ENCODE data around the gene MTUS2.

The MTUS2 gene

GRCh38 chr13:29049524-29049923 is 229.4 kb downstream of the MTUS2 start:
- H3K9me3 ChIP-seq, result no peaks in the 10 kb centered on the region
- H3K27ac ChIP-seq, result no peak overlapping the region
- TF ChIP-seq CTCF (IDR thresholded peaks at IDR 0.05), result no peak
- H3K36me3 ChIP-seq, result no peaks in the 10 kb centered on the region
- H3K27me3 ChIP-seq, result no peaks in the 10 kb centered on the region
- H3K4me3 ChIP-seq (ENCODE audit: low read depth in 1 of 2, low read length in 1 of 2), result no peak overlapping the region
- H3K4me1 ChIP-seq (ENCODE audit: control insufficient read depth in 1 of 2, insufficient read depth in 1 of 2, low read depth in 1 of 2, low read length in 1 of 2), result no peaks in the 10 kb centered on the region

GRCh38 chr13:29050719-29051118 is 230.6 kb downstream of the MTUS2 start:
- no peak overlapping the region for H3K4me3 ChIP-seq (ENCODE audit: low read depth in 1 of 2, low read length in 1 of 2)
- H3K36me3 ChIP-seq, result no peaks in the 10 kb centered on the region
- no peaks in the 10 kb centered on the region for H3K27me3 ChIP-seq
- no peaks in the 10 kb centered on the region for H3K9me3 ChIP-seq
- no peak for TF ChIP-seq CTCF (IDR thresholded peaks at IDR 0.05)
- H3K27ac ChIP-seq, result no peak overlapping the region
- H3K4me1 ChIP-seq (ENCODE audit: control insufficient read depth in 1 of 2, insufficient read depth in 1 of 2, low read depth in 1 of 2, low read length in 1 of 2), result no peaks in the 10 kb centered on the region

- Histone ChIP-seq H3K9me3 (no peaks in the 10 kb centered on the region), H3K27ac (no peak overlapping the region), H3K4me1 (ENCODE audit: control insufficient read depth in 1 of 2, insufficient read depth in 1 of 2, low read depth in 1 of 2, low read length in 1 of 2) (no peaks in the 10 kb centered on the region), H3K27me3 (no peaks in the 10 kb centered on the region), H3K4me3 (ENCODE audit: low read depth in 1 of 2, low read length in 1 of 2) (no peak overlapping the region), H3K36me3 (no peaks in the 10 kb centered on the region)
- no peak for TF ChIP-seq CTCF (IDR thresholded peaks at IDR 0.05)
Measured at GRCh38 chr13:29059800-29060199, 239.7 kb downstream of the MTUS2 start.

GRCh38 chr13:29065142-29065541 is 245.0 kb downstream of the MTUS2 start:
- H3K4me1 ChIP-seq (ENCODE audit: control insufficient read depth in 1 of 2, insufficient read depth in 1 of 2, low read depth in 1 of 2, low read length in 1 of 2), result no peaks in the 10 kb centered on the region
- H3K27ac ChIP-seq, result no peak overlapping the region
- H3K27me3 ChIP-seq, result no peaks in the 10 kb centered on the region
- no peaks in the 10 kb centered on the region for H3K9me3 ChIP-seq
- no peak overlapping the region for H3K4me3 ChIP-seq (ENCODE audit: low read depth in 1 of 2, low read length in 1 of 2)
- no peak for TF ChIP-seq CTCF (IDR thresholded peaks at IDR 0.05)
- no peaks in the 10 kb centered on the region for H3K36me3 ChIP-seq

GRCh38 chr13:29067306-29067945 is 247.3 kb downstream of the MTUS2 start:
- Histone ChIP-seq H3K27me3 (no peaks in the 10 kb centered on the region), H3K4me3 (ENCODE audit: low read depth in 1 of 2, low read length in 1 of 2) (no peak overlapping the region), H3K36me3 (no peaks in the 10 kb centered on the region), H3K27ac (no peak overlapping the region), H3K4me1 (ENCODE audit: control insufficient read depth in 1 of 2, insufficient read depth in 1 of 2, low read depth in 1 of 2, low read length in 1 of 2) (no peaks in the 10 kb centered on the region), H3K9me3 (no peaks in the 10 kb centered on the region)
- TF ChIP-seq CTCF (IDR thresholded peaks at IDR 0.05), result no peak
